Iris pigment epithelial cell (primary cell): Measurements from ENCODE around the gene GPX3.

ENCODE experiments used
- DNase-seq: peaks from one replicate; pipeline ENCODE4 v3.0.0-alpha.2; 2011; ENCODE audit warnings: low read depth

GPX3 gene

GRCh38 chr5:151020304-151021110 is at the start of gene GPX3:
Gene GPX3 (plus strand): TSS chr5:151020591. CDS start chr5:151020655, 64 bp downstream.
- peak; percentile 54 for DNase-seq

- no peak for DNase-seq
Measured at GRCh38 chr5:150978590-150978989, 41.8 kb upstream of the GPX3 start.

DNA sequence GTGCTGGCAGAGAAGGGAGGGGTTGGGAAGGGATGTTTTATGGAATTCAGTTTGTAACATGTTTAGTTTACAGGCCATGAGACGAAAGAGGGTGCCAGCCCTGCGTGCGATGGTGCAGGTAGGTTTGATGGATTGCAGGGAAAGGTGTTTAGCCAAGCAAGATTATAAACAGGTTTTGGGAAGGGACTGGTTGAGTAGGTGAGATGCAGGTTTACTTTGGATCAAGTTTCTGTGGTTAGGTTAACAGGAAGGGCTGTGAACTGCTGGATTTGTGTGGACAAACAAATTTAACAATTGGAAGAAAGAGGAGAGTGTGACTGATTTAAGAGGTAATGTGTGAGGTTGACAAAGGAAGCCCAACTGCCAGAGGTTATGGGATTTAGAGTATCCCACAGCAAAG is 32.6 kb upstream of the GPX3 start:
- no peak for DNase-seq

GRCh38 chr5:150989695-150990094 is 30.7 kb upstream of the GPX3 start:
- no peak for DNase-seq

GRCh38 chr5:150992705-150993104 is 27.7 kb upstream of the GPX3 start:
- DNase-seq: no peak

DNA sequence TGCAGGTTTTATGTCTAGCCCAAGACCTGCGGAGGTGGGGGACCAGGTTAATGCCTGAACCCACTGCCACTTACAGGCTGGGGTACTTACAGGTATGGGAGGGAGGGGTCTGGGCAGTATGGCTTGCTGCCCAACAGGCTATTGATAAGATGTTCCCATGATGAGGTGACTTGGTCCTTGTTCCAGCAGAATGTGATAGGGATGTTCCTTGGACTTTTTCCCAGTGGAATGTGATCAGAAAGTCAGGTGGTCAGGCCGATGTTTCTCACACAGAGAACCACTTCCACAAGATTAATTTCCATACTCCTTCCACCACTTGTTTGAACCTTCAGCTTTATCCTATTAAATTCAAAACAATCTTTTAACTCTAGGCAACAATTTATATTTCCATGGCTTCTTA is 27.0 kb upstream of the GPX3 start:
- no peak for DNase-seq

DNA sequence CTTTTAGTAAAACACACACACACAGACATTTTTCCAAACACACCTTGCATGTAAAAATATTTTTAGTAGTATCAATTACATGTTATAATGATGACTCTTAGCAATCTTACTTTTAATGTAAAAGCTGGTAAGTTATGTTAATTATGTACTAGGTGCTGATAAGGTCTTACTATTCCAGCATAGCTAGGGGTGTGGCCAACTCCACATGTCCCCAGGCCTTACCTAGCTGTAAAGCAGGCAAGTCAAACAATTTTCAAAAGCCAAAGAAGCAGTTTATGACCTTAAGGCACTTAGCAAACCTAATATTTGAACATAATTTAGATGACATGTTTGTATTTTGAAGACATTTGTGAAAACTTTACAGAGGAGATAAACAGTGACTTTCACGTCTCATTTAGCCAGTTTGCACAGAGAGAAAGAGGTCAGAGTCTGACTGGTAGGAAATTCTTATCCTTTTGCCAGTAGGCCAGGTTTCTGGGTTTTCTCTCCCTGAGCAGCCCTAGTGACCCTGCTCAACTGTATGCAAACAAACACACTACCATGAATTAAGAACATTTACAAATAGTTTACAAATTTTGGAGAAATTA is 26.5 kb upstream of the GPX3 start:
- DNase-seq: no peak

DNA sequence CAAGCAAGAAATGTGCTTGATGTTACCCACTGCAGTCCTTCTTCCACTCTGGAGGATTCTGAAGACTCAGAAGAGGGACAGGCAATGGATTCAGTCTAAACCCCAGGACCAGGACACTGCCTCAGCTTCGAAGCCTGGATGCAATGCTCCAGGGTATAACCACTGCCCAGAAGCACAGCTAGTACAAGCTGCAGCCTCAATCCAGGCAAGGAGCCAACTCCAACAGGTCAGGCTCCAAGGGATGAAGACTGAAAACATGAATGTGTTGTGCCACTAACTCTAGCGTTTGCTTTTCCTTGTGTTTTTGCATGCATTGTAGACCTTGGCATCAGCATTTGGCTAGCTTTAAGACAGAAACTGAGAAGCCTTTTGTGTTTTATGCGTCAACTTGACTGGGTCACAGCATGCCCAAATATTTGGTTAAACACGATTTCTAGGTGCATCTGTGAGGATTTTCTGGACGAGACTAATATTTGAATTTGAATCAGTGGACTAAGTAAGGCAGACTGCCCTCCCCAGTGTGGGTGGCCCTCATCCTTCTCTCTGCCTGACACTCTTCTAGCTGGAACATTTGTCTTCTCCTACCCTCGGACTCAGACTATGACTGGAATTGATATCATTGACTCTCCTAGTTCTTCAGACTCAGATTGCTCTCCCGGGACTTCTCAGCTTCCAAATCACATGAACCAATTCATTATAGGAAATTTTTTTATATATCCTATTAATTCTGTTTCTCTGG is 20.5 kb upstream of the GPX3 start:
- DNase-seq: peak; percentile 55

DNA sequence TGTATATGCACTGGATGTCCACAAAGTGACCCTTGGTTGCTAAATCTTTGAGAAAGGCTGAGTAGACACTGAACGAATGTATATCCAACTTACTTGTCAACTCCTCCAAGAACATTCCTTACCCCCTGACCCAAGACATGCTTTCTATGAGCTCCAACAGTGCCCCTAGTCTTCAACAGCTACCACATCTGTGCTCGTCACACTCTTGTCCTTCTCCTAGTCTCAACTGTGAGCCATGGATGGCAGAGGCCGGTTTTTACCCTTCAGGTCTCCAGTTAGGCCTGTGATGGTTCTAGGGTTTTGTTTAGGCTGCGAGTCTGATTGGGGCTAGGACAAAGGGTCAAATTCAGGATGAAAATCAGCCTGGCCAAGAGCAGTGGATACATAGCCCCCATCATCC is 19.0 kb upstream of the GPX3 start:
- DNase-seq: no peak

DNA sequence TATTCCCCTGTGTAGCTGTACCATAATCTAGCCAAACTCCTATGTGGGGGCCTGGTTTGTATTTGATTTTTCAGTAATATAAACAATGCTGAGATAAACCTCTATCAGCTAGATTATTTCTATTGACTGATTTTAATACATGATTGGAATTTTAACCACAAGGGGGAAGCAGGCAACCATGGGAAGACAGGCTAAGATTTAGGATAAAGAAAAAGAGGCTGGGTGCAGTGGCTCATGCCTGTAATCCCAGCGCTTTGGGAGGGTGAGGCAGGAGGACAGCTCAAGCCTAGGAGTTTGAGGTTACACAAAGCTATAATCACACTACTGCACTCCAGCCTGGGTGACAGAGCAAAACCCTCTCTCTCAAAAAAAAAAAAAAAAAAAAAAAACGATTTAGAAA is 18.1 kb upstream of the GPX3 start:
- peak; percentile 33 for DNase-seq

- no peak for DNase-seq
Measured at GRCh38 chr5:151002681-151003502, 17.5 kb upstream of the GPX3 start.

DNA sequence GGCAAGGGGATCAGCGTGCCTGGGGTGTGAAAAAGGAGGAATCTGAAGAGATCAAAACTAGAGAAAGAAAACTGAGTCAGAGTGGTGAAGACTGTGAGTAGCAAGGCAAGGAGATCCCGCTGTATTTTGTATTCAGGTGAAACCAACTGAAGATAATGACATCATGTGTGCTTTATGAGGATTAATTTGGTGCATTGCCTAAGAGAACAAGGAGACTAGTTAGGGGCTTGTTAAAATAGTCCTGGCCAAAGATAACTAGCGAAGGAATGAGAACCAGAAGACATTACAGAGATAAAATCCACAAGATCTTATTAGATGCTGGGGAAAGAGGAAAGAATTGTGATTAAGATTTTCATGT is 16.9 kb upstream of the GPX3 start:
- no peak for DNase-seq

- DNase-seq: no peak
Measured at GRCh38 chr5:151004499-151004898, 15.9 kb upstream of the GPX3 start.

GRCh38 chr5:151005187-151005949 is 15.0 kb upstream of the GPX3 start:
- DNase-seq: no peak

GRCh38 chr5:151005950-151006576 is 14.3 kb upstream of the GPX3 start:
- DNase-seq: no peak

DNA sequence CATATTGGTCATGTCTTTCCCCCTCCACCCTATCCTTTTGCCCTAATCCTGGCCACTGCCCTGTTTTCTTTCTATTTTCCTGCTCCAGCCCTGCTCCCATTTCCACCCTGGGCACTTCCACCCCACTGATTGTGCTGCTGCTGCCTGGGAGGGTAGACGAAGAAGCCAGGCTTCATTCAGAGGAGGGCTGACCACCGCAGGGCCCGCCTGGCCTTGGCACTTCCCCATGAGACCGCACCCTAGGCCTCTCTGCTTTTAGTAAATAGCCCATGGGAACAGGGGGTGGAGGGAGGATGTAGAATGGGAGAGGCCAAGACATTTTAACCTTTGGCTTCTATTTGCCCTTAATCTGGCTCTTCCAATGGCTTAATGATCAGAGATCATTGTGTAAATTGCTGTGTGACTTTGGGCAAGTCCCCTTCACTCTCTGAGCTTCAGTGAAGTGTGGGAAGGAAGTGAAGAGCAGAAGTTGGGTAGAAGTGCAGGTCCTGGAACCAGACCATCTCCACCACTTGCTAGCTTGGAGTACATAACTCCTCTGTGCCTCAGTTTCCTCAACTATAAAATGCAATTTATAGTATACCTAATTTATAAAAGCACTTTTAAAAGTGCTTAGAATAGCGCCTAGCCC is 13.6 kb upstream of the GPX3 start:
- DNase-seq: no peak

DNA sequence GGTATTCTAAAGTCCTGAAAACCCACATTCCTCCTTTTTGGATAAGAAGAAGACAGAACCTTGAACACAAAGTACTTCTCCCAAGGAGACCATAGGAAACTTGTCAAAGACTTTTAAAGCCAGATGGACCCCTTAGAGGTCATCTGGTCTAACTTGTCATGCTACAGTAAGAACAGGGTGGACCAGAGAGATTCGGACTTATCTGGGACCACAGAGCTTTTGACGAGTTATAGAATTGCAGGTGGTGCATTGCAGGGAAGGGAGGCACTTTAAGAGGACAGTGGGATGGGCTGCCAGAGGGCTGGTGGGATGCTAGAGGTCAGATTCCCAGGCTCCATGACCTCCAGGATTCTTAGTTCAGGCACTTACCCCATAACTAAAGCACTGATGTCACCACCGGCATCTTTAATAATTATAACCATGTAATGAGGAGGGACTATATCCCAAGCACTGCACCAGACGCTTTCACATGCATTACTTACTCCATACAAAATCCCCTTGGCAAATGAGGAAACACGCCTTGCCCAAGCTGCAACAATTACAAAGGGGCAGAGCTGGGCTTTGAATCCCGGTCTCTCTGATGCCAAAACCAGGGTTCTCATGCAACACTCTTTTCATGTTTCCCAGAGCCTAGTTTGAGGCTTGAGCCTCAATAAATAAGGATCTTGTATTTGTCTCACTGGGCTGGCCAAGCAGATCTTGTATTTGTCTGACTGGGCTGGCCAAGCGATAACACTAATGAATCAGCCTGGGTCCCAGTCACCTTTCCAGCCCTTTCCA is 12.8 kb upstream of the GPX3 start:
- no peak for DNase-seq

DNA sequence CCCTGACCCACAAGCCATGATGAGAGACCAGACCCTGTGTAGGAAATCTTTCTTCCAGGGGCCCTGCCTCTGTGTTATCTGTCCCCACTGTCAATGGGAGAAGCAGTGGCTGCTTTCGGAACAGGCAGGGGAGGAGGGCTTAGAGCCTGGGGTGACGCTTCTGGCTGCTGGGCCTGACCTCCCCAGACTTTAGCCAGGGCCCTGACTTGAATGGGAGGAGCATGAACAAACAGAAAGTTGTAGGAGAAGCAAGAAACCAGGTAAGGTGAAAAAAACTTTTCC is 12.2 kb upstream of the GPX3 start:
- no peak for DNase-seq

DNA sequence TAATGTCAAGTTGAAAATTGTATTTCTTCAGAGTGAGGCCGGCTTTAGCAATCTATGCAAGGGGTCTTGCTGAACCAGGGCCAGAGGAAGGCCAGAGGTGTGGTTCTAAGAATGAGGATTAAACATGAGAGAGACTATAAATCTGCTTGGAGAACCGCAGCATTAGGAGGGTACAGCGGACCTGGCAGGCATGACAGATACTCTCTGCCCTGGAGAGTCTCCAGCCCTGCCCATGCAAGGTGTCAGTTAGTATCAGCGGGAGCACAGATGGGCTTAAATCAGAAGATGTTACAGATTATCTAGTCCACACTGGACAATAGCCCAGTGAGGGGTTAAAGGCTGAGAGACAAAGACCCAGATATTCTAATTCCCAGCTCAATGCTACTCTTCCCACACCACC is 11.5 kb upstream of the GPX3 start:
- DNase-seq: no peak

- DNase-seq: no peak
Measured at GRCh38 chr5:151012862-151013261, 7.5 kb upstream of the GPX3 start.
